DOHH2 (cell line): Measurements from ENCODE around the gene MGAT4C.

ENCODE experiments used
- EZH2phosphoT487 ChIP-seq: fragments of 200-600 bp; sonication (generic); IDR thresholded peaks from 2 replicates; pipeline ENCODE4 v1.6.1; 2017; ENCODE audit warnings: borderline replicate concordance, mild to moderate bottlenecking, antibody characterized with exemption, low read length, moderate library complexity, mixed read lengths
- TF ChIP-seq, protein P1 (sequence below): fragments of 200-600 bp; sonication (generic); IDR thresholded peaks from one replicate; pipeline ENCODE4 v1.5.1; 2014; ENCODE audit warnings: antibody characterized with exemption, mild to moderate bottlenecking, low read depth, low read length; ENCODE audit not compliant: poor library complexity, severe bottlenecking

DNA sequence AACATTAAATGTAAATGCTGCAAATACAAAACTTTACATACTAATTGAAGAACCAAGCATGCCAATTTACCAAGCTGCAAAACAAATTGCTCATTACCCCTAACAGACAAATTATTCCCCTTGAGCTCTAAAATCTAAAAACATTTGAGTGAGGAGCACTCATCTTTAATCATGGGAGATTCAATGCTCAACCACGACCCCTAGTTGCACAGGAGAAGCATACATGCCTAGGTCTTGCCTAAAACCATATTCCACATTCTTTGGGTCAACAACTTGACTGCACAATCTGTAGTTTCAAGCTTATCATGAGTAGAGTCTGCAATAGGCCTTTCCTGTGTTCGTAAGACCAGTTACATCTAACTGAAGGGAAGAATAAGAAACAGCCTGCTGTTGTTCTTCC, 69.7 kb downstream of the MGAT4C start:
- TF ChIP-seq, protein P1, sequence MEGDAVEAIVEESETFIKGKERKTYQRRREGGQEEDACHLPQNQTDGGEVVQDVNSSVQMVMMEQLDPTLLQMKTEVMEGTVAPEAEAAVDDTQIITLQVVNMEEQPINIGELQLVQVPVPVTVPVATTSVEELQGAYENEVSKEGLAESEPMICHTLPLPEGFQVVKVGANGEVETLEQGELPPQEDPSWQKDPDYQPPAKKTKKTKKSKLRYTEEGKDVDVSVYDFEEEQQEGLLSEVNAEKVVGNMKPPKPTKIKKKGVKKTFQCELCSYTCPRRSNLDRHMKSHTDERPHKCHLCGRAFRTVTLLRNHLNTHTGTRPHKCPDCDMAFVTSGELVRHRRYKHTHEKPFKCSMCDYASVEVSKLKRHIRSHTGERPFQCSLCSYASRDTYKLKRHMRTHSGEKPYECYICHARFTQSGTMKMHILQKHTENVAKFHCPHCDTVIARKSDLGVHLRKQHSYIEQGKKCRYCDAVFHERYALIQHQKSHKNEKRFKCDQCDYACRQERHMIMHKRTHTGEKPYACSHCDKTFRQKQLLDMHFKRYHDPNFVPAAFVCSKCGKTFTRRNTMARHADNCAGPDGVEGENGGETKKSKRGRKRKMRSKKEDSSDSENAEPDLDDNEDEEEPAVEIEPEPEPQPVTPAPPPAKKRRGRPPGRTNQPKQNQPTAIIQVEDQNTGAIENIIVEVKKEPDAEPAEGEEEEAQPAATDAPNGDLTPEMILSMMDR: peak; percentile 15
- no peak for TF ChIP-seq EZH2phosphoT487
